Tibial artery (tissue), 4 donors: ENCODE measurements around the gene TAS2R1.

Source experiments
- DNase-seq, 2 donors: peaks; one replicate each; pipeline ENCODE4 v3.0.0-alpha.2; 2019
- H3K27ac ChIP-seq, 2 donors: fragments of 200-600 bp; sonication (generic) in 1 of 2; 1 replicate in 1 of 2; 2 replicates in 1 of 2; pipeline ENCODE4 v1.5.1; 2018 to 2019; ENCODE audit warnings: mild to moderate bottlenecking in 1 of 2
- H3K27me3 ChIP-seq, 2 donors: fragments of 200-600 bp; sonication (generic) in 1 of 2; one replicate each; pipeline versions ENCODE4 v1.5.1 to v1.6.0; 2016 to 2019
- H3K36me3 ChIP-seq, 3 donors: fragments of 200-600 bp; sonication (generic) in 2 of 3; one replicate each; pipeline ENCODE4 v1.5.1; 2016 to 2019; ENCODE audit warnings: mild to moderate bottlenecking in 2 of 3
- H3K4me1 ChIP-seq, 4 donors: fragments of 200-600 bp; sonication (generic) in 2 of 4; 1 replicate in 3 of 4; 2 replicates in 1 of 4; pipeline ENCODE4 v1.5.1; 2016 to 2019
- H3K4me3 ChIP-seq, 2 donors: fragments of 200-600 bp; sonication (generic) in 1 of 2; 1 replicate in 1 of 2; 2 replicates in 1 of 2; pipeline ENCODE4 v1.5.1; 2018 to 2019; ENCODE audit warnings: mild to moderate bottlenecking in 2 of 2
- H3K9me3 ChIP-seq, 3 donors: fragments of 200-600 bp; sonication (generic) in 1 of 3; one replicate each; pipeline ENCODE4 v1.5.1; 2016 to 2019
- CTCF ChIP-seq, 2 experiments: fragments of 200-600 bp in 1 of 2; fragments of 450-650 bp in 1 of 2; IDR thresholded peaks; one replicate each; pipeline ENCODE4 v1.5.1; 2017 to 2019; ENCODE audit warnings: antibody characterized with exemption in 2 of 2, mild to moderate bottlenecking in 1 of 2, moderate library complexity in 1 of 2
- intact Hi-C: fragments of 100-400 bp; cut with DNase I; formaldehyde crosslinking; loops from one replicate; pipeline ENCODE4 v1.15.0; 2023; ENCODE audit warnings: low total_unique reads

The TAS2R1 gene

DNA sequence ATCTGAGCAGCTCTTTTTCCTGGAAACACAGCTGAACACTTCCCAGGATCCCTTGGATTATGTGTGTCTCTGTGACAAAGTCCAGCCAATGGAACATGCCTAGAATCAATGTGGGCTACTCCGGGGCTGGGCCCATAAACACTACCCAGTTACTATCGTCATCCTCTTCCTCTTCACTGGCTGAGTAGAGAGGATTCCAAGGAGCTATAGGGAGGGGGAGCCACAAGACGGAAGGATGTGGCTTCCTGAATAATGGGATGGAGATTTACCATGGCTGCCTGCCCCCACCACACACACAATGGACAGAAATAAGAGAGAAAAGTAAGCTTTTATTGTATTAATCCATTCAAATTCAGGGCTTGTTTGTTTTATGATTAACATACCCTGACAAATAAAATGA lies 22.1 kb upstream of the TAS2R1 start:
- Histone ChIP-seq H3K27ac (no peak overlapping the region), H3K27me3 (no peaks in the 10 kb centered on the region), H3K9me3 (no peaks in the 10 kb centered on the region), H3K4me3 (no peak overlapping the region), H3K4me1 (peaks cover 0 to 9% (median 0%) of the 10 kb centered on the region in 4 donors), H3K36me3 (no peaks in the 10 kb centered on the region)
- intact Hi-C loops: no loop called here
- DNase-seq: no peak
- TF ChIP-seq CTCF (IDR thresholded peaks at IDR 0.05): no peak

GRCh38 chr5:9646843-9647242 lies 16.7 kb upstream of the TAS2R1 start:
- H3K36me3 ChIP-seq: no peaks in the 10 kb centered on the region
- intact Hi-C loops: no loop called here
- no peaks in the 10 kb centered on the region for H3K9me3 ChIP-seq
- no peak overlapping the region for H3K4me3 ChIP-seq
- no peaks in the 10 kb centered on the region for H3K27me3 ChIP-seq
- no peak for TF ChIP-seq CTCF (IDR thresholded peaks at IDR 0.05)
- H3K27ac ChIP-seq: no peak overlapping the region
- DNase-seq: no peak
- no peaks in the 10 kb centered on the region for H3K4me1 ChIP-seq

DNA sequence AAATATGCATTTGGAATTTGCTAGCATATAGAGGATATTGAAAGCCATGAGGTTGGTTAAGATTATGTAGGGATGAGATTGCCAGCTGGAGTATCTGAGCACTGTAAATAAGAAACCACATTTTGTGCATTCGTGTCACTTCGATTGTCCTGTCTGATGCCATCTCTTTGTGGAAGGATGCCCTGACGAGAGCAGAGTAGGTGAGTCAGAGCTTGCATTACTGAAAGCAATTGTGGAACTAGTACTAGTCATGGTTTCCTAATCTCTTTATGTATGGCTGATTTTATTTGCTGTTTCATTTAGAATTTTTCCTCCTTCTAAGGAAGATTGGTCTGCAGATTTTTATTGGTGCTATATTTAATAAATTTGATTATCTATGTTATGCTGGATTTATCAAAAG lies 14.5 kb upstream of the TAS2R1 start:
- Histone ChIP-seq H3K4me1 (no peaks in the 10 kb centered on the region), H3K4me3 (no peak overlapping the region), H3K9me3 (no peaks in the 10 kb centered on the region), H3K27ac (no peak overlapping the region), H3K27me3 (no peaks in the 10 kb centered on the region), H3K36me3 (no peaks in the 10 kb centered on the region)
- DNase-seq: no peak
- no peak for TF ChIP-seq CTCF (IDR thresholded peaks at IDR 0.05)
- intact Hi-C loops: no loop called here

- no peak overlapping the region for H3K4me3 ChIP-seq
- no peak overlapping the region for H3K27ac ChIP-seq
- no peaks in the 10 kb centered on the region for H3K4me1 ChIP-seq
- no peaks in the 10 kb centered on the region for H3K36me3 ChIP-seq
- intact Hi-C loops: no loop called here
- no peak for TF ChIP-seq CTCF (IDR thresholded peaks at IDR 0.05)
- DNase-seq: no peak
- peaks cover 0 to 13% (median 0%) of the 10 kb centered on the region in 3 donors for H3K9me3 ChIP-seq
- H3K27me3 ChIP-seq: no peaks in the 10 kb centered on the region
These were observed 12.5 kb upstream of the TAS2R1 start for GRCh38 chr5:9642621-9643020.

DNA sequence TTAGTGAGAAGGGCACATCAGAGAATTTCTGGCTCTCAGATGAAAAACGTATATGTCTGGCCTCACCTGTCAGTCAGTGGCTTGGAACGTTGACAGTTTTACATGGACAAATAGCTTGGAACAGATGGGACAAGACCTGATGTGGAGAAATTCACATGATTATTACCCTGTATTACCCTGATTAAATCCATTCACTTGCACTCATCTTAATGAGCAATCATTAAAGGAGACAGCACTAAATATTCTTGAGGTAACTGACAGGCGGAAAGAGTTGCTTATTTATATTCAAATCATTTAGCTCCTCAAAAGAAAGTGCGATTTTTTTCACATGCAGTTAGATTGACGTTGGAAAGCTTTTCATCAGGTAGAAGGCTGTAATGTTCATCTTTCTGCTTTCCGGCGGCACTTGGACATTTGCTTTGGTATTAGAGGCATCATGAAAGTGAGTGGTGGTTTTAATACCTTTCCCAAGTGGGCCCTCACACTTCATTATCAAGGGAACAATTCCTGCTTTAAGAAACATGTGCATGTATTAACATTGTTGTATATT lies 11.7 kb upstream of the TAS2R1 start:
- Histone ChIP-seq H3K27me3 (no peaks in the 10 kb centered on the region), H3K4me3 (no peak overlapping the region), H3K4me1 (no peaks in the 10 kb centered on the region), H3K27ac (no peak overlapping the region), H3K9me3 (peaks cover 0 to 13% (median 5%) of the 10 kb centered on the region in 3 donors), H3K36me3 (no peaks in the 10 kb centered on the region)
- DNase-seq: no peak
- no peak for TF ChIP-seq CTCF (IDR thresholded peaks at IDR 0.05)
- intact Hi-C loops: no loop called here

GRCh38 chr5:9632495-9632894 lies 2.3 kb upstream of the TAS2R1 start:
- Histone ChIP-seq H3K9me3 (peaks cover 0 to 14% (median 10%) of the 10 kb centered on the region in 3 donors), H3K4me1 (no peaks in the 10 kb centered on the region), H3K27me3 (no peaks in the 10 kb centered on the region), H3K36me3 (no peaks in the 10 kb centered on the region), H3K27ac (no peak overlapping the region), H3K4me3 (no peak overlapping the region)
- intact Hi-C loops: no loop called here
- TF ChIP-seq CTCF (IDR thresholded peaks at IDR 0.05): no peak
- no peak for DNase-seq
